PC-9 (cell line): ENCODE results near the gene PLEKHM2.

Source experiments
- EZH2 ChIP-seq: fragments of 200-600 bp; sonication (generic); IDR thresholded peaks from 2 replicates; pipeline ENCODE4 v1.8.0; 2017; ENCODE audit warnings: antibody characterized with exemption, low read depth
- TF ChIP-seq, protein P1 (sequence below): fragments of 200-600 bp; sonication (generic); conservative IDR thresholded peaks from 2 replicates; pipeline ENCODE4 v1.6.1; 2017; ENCODE audit warnings: mixed run types, antibody characterized with exemption, mild to moderate bottlenecking, moderate library complexity

DNA sequence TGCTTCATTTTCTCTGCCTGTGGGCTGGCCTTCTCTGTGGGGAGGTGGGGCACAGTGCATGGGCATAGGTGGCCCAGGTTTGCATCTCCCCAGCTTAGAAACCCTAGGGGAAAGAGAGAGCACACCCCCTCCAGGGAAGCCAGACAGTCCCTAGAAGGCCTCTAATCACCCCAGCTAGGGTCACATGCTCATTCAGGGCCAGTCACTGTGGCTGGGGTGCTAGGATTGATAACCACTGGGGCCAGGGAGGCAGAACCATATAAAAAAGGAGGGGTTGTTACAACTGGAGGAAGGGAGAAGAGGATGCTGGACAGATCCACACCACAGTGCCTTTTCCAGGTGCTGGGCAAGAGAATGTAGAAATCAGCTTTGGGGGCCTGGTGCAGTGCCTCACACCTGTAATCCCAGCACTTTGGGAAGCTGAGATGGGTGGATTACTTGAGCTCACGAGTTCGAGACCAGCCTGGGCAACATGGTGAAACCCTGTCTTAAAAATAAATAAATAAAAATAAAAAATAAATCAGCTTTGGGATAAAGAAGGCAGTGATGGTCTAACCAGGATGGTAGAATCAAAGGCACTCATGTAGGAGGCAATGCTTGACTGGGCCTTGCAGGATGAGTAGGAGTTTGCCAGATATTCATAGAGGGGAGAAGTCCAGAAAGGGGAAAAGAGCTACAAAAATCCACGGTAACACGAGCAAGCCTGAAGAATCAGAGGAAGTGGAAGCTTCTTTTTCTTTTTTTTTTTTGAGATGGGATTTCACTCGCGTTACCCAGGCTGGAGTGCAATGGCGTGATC lies 94.0 kb downstream of the PLEKHM2 start:
- TF ChIP-seq, protein P1, sequence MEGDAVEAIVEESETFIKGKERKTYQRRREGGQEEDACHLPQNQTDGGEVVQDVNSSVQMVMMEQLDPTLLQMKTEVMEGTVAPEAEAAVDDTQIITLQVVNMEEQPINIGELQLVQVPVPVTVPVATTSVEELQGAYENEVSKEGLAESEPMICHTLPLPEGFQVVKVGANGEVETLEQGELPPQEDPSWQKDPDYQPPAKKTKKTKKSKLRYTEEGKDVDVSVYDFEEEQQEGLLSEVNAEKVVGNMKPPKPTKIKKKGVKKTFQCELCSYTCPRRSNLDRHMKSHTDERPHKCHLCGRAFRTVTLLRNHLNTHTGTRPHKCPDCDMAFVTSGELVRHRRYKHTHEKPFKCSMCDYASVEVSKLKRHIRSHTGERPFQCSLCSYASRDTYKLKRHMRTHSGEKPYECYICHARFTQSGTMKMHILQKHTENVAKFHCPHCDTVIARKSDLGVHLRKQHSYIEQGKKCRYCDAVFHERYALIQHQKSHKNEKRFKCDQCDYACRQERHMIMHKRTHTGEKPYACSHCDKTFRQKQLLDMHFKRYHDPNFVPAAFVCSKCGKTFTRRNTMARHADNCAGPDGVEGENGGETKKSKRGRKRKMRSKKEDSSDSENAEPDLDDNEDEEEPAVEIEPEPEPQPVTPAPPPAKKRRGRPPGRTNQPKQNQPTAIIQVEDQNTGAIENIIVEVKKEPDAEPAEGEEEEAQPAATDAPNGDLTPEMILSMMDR: no peak
- no peak for TF ChIP-seq EZH2
